ENCODE results near the gene SMYD3.
"Not testable (repeated sequence)": the region's sequence is repeated elsewhere in the genome, so short reads cannot be mapped to it uniquely, and the experiment has no call there.

SMYD3 gene

GRCh38 chr1:246355411-246356230, 151.5 kb downstream of the SMYD3 start:
- no peak for DNase-seq (ENCODE audit: low read depth in 2 of 2)

DNA sequence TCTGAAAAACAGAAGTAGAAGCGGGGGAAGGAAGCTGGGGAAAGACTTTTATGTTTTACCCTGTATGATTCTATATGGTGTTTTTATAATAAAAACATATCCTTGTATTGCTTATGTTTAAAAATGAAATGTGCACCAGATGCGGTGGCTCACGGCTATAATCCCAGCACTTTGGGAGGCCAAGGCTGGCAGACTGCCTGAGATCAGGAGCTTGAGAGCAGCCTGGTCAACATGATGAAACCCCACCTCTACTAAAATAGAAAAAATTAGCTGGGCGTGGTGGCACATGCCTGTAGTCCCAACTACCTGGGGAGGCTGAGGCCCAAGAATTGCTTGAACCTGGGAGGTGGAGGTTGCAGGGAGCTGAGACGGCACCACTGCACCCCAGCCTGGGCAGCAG, 155.4 kb downstream of the SMYD3 start:
- DNase-seq (ENCODE audit: low read depth in 2 of 2): no peak

DNA sequence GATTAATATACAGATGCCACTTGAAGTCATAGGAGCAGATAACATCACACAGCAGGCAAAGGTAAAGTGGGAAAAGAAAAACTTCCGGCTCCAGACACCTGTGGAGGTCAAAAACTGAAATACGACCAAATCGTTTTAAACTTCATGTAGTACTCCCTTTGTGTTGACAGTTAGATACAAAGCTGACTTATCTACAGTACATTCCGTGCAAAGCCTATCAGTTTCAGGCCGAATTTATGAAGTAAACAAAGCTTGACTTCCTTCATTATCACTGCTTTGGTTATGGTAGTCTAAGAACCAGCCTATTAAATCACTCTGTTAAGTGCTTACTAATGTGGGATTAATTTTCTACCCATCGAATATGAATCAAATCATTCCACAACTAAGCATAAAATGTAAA, 156.3 kb downstream of the SMYD3 start:
- no peak for DNase-seq (ENCODE audit: low read depth in 2 of 2)

DNA sequence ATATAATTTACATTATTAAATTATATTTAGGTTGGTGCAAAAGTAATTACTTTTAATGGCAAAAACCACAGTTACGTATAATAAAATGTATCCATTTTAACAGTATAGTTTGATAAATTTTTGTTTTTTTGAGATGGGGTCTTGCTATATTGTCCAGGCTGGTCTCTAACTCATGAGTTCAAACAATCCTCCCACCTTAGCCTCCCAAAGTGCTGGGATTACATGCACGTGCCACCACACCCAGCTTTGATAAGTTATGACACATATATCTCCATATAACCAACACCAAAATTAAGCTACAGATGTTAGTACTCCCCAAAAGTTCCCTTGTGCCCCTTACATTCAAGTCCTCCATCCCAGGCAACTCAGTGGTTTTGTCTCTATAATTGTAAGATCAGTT, 163.1 kb downstream of the SMYD3 start:
- DNase-seq (ENCODE audit: low read depth in 2 of 2): no peak

DNA sequence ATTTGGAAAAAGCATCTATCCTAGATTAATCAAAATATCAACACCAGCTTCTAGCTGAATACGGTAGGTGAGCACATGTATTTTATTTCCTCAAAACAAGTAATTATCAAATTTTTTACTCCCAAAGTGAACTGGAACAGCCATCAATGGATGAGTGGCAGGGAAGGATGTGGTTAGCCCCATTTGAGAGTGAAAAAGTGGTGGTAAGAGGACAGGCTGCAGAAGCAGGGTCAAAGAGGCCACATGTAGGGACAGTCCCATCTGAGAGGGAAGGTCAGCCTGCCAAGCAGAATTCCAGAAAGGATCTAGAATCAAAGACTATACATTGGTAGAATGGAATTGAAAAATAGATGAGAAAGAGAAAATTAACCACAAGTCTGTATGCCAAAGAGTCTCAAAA, 163.8 kb downstream of the SMYD3 start:
- DNase-seq (ENCODE audit: low read depth in 2 of 2): no peak

DNA sequence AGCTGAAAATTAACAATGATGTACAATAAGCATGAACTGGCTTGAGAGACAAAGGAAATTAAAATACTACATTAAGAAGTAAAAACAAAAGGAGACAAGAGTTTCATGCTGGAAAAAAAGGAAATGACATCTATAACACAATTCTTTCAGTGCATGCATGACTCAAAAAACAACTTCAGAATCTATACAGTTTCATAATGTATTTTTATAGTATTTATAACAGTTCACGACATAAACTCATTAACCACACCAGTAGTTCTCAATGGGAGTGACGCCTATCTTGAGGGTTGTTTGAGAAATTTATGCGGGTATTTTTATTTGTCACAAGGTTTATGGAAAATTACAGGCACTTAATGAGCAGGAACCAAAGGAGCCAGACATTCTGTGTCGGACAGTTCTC, 168.5 kb downstream of the SMYD3 start:
- DNase-seq (ENCODE audit: low read depth in 2 of 2): no peak

GRCh38 chr1:246338098-246338497, 169.0 kb downstream of the SMYD3 start:
- no peak for DNase-seq (ENCODE audit: low read depth in 2 of 2)

- no peak for DNase-seq (ENCODE audit: low read depth in 2 of 2)
These were observed 171.9 kb downstream of the SMYD3 start for GRCh38 chr1:246335151-246335550.

GRCh38 chr1:246333855-246334254, 173.2 kb downstream of the SMYD3 start:
- no peak for DNase-seq (ENCODE audit: low read depth in 2 of 2)

GRCh38 chr1:246332078-246332477, 175.0 kb downstream of the SMYD3 start:
- DNase-seq (ENCODE audit: low read depth in 2 of 2): no peak

GRCh38 chr1:246329900-246330299, 177.2 kb downstream of the SMYD3 start:
- no peak for DNase-seq (ENCODE audit: low read depth in 2 of 2)

GRCh38 chr1:246329292-246329691, 177.8 kb downstream of the SMYD3 start:
- not testable (repeated sequence) for DNase-seq (ENCODE audit: low read depth in 2 of 2)

DNA sequence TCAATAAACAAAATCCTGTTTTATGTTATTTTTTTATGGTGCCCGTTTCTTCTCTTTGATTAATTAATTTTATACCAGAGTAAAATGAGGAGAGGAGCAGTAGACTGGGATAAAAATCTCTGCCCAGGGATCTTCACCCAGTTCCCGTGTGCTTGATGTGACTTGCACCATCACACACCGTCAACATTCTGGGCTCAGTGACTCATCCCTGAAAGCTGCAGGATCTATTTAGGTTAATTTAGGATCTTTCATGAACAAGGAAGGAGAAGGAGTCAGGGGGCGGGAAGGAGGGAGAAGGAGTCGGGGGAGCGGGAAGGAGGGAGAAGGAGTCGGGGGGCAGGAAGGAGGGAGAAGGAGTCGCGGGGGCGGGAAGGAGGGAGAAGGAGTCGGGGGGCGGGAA, 182.4 kb downstream of the SMYD3 start:
- DNase-seq (ENCODE audit: low read depth in 2 of 2): no peak

DNA sequence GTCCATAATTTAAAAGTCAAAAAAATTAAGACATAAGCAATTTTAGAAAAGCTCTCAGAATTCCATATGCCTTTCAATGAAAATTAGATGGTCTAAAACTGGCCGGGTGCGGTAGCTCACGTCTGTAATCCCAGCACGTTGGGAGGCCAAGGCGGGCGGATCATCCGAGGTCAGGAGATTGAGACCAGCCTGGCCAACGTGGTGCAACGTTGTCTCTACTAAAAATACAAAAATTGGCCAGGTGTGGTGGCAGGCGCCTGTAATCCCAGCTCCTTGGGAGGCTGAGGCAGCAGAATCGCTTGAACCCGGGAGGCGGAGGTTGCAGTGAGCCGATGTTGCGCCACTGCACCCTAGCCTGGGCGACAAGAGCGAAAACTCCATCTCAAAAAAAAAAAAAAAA, 183.0 kb downstream of the SMYD3 start:
- DNase-seq (ENCODE audit: low read depth in 2 of 2): not testable (repeated sequence)

DNA sequence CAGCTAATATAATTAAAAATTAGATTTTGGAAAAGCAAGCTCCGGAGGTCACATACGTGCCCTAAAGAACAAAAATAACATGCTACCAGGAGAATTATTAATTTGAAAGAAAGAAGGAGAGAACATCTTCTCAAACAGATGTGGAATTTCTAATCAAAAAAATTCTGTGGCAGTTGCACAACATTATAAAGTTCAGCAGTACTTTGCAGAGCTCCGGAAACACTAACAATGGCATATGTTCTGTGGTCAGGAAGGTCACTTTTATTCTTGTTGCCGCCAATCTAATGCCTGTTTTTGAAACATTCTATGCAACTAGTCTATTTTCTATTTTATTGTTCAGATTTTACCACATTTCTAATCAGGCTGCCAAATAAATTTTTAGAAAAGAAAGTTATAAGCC, 186.8 kb downstream of the SMYD3 start:
- DNase-seq (ENCODE audit: low read depth in 2 of 2): no peak

- DNase-seq (ENCODE audit: low read depth in 2 of 2): no peak
These were observed 187.9 kb downstream of the SMYD3 start for GRCh38 chr1:246319083-246319714.

- no peak for DNase-seq (ENCODE audit: low read depth in 2 of 2)
These were observed 188.5 kb downstream of the SMYD3 start for GRCh38 chr1:246318622-246319021.

DNA sequence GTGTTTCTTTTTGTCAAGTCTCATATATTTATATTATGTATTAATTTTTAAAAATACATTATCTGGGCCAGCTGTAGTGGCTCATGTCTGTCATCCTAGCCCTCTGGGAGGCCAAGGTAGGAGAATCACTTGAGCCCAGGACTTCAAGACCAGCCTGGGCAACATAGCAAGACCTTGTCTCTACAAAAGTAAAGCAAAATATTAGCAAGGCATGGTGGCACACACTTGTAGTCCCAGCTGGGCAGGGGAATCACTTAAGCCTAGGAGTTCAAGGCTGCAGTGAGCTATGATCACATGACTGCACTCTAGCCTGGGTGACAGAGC, 189.1 kb downstream of the SMYD3 start:
- no peak for DNase-seq (ENCODE audit: low read depth in 2 of 2)

DNA sequence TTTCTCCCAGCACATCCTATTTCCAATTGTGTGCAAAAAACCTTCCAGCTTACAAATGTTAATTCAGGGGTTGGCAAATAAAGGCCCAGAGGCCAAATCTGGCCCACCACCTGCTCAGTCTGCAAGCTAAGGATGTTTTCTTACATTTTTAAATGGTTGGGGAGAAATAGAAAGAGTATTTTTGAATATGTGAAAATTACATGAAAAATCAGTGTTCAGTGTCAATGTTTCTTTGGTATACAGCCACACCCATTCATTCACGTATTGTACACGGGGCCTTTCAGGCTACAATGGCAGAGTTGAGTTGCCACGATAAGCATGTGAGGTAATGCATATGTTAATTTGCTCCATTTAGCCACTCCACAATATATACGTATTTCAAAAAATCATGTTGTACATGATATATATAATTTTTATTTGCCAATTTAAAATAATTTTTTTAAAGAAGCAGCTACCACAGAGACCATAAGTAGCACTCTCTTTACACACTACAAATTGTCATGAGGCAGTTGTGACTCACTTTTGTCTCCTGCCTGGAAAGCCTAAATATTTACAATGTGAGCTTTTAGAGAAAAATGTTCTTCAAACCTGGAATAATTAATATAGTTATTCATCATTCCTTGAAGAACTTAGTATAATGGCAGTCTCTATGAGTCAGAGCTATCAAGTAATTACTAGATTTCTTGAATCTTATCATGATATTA, 189.6 kb downstream of the SMYD3 start:
- no peak for DNase-seq (ENCODE audit: low read depth in 2 of 2)

- no peak for DNase-seq (ENCODE audit: low read depth in 2 of 2)
These were observed 195.6 kb downstream of the SMYD3 start for GRCh38 chr1:246311461-246311860.

GRCh38 chr1:246309247-246309884, 197.7 kb downstream of the SMYD3 start:
- DNase-seq (ENCODE audit: low read depth in 2 of 2): no peak

GRCh38 chr1:246308533-246309075, 198.5 kb downstream of the SMYD3 start:
- DNase-seq (ENCODE audit: low read depth in 2 of 2): no peak
